GM18498 (cell line): ENCODE measurements around the gene FCHO2.

ENCODE experiments used
- ATAC-seq: cut with Tn5 transposase; IDR thresholded peaks from one replicate; pipeline ENCODE4 v1.9.1; 2021; ENCODE audit warnings: mild to moderate bottlenecking, moderate library complexity; ENCODE audit not compliant: unreplicated experiment

Gene FCHO2

DNA sequence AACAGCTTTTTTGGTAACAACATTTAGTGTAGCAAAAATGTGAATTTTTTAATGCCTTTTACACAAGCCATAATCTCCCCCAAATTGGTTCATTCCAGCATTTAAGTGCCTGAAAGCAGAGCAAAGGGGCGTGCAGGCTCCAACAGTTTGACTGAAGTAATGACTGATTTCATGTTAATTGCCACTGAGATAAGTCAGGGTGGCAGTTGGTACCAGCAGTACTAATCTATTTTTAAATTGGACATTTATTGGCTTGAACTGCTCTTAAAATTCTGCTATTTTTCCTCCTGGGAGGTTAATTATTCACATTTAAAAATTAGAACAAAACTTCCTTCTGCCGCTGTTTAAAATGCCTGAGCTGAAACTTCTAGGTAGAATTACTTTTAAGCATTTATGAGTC is 176.9 kb downstream of the FCHO2 start:
- no peak for ATAC-seq

- ATAC-seq: no peak
These were observed 179.2 kb downstream of the FCHO2 start for GRCh38 chr5:73135021-73135420.

DNA sequence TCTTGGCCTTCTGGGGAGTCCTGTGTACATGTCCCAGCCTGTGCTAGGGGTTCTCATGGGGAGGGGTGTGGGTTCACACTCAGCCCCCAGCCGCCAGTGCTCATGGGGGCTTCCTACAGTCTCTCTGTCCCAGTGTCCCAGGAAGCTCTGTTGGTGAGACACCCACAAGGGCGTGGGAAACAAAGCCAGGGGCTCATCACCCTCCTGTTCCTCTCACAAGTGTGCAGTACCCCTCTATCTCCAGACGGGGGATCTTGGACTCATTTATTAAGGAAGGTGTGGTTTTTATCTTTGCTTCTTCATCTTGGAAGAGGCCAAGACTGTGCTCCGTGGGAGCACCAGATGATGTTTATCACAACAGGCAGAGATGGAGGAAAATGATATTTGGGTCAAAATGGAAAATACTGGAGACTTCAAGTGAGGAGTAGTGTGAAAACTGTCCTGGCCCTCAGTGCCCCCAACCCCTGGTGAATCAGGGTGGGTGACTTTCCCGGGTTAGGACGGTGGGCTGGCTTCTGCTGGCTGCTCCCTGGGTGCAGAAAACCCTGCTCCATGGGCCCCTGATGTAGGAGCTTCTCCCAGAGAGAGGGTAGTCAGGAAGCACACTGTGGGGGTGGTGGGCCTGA is 179.7 kb downstream of the FCHO2 start:
- no peak for ATAC-seq

DNA sequence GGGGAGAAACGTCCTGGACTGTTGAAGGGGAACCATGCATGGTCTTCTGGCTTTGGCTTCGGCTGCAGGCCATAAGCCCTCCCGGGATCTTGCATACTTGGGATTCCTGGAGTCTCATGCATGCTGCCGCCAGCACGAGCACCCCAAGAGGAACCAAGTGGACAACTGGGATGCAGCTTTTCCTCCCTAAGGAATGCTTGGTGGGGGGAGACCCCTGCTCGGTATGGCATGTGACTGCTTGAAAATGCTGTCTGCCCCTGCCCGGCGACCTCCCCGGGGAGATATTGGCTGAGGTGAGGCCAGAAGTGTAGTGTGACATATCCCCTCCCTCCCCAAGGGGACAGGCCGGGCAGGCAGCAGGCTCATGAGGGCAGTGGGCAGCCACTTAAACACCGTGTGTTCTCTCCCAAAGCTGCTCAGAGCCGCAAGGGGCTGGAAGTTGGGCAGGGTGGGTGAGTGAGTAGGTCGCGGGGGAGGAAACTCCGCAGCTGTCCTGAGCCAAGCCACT is 180.3 kb downstream of the FCHO2 start:
- ATAC-seq: no peak

- no peak for ATAC-seq
These were observed 182.0 kb downstream of the FCHO2 start for GRCh38 chr5:73137563-73138530.

DNA sequence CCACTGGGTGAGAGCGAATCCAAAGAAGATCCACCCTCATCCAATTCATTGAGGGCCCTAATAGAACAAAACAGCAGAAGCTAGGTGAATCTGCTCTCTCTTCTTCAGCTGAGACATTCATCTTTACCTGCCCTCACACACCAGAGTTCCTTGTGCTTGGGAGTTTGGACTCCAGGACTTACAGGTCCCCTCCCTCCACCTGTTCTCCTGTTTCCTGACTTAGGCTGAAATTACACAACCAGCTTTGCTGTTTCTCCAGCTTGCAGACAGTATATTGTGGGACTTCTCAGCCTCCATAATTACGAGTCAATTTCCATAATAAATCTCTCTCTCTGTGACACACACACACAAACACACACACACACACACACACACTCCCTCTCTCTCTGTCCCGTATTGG is 183.6 kb downstream of the FCHO2 start:
- no peak for ATAC-seq
